ENCODE data around the gene NTRK3.

The NTRK3 gene

GRCh38 chr15:88029696-88030095 is 226.8 kb downstream of the NTRK3 start:
- DNase-seq (ENCODE audit: low read depth in 2 of 2): no peak

GRCh38 chr15:88028024-88028423 is 228.5 kb downstream of the NTRK3 start:
- no peak for DNase-seq (ENCODE audit: low read depth in 2 of 2)

- DNase-seq (ENCODE audit: low read depth in 2 of 2): no peak
These were observed 232.6 kb downstream of the NTRK3 start for GRCh38 chr15:88023914-88024313.

GRCh38 chr15:88022716-88023115 is 233.8 kb downstream of the NTRK3 start:
- DNase-seq (ENCODE audit: low read depth in 2 of 2): no peak

- no peak for DNase-seq (ENCODE audit: low read depth in 2 of 2)
These were observed 234.9 kb downstream of the NTRK3 start for GRCh38 chr15:88021601-88022000.

- no peak for DNase-seq (ENCODE audit: low read depth in 2 of 2)
These were observed 235.7 kb downstream of the NTRK3 start for GRCh38 chr15:88020806-88021205.

- no peak for DNase-seq (ENCODE audit: low read depth in 2 of 2)
These were observed 236.9 kb downstream of the NTRK3 start for GRCh38 chr15:88019656-88020055.

- no peak for DNase-seq (ENCODE audit: low read depth in 2 of 2)
These were observed 237.5 kb downstream of the NTRK3 start for GRCh38 chr15:88018869-88019641.

GRCh38 chr15:88017753-88018152 is 238.8 kb downstream of the NTRK3 start:
- DNase-seq (ENCODE audit: low read depth in 2 of 2): no peak

GRCh38 chr15:88016406-88016805 is 240.1 kb downstream of the NTRK3 start:
- DNase-seq (ENCODE audit: low read depth in 2 of 2): no peak

- no peak for DNase-seq (ENCODE audit: low read depth in 2 of 2)
These were observed 241.2 kb downstream of the NTRK3 start for GRCh38 chr15:88015228-88015860.

GRCh38 chr15:88014454-88015160 is 241.9 kb downstream of the NTRK3 start:
- no peak for DNase-seq (ENCODE audit: low read depth in 2 of 2)

- no peak for DNase-seq (ENCODE audit: low read depth in 2 of 2)
These were observed 243.4 kb downstream of the NTRK3 start for GRCh38 chr15:88013111-88013510.

GRCh38 chr15:88012688-88013087 is 243.9 kb downstream of the NTRK3 start:
- DNase-seq (ENCODE audit: low read depth in 2 of 2): no peak

GRCh38 chr15:88012233-88012632 is 244.3 kb downstream of the NTRK3 start:
- DNase-seq (ENCODE audit: low read depth in 2 of 2): no peak

GRCh38 chr15:88011533-88011932 is 245.0 kb downstream of the NTRK3 start:
- DNase-seq (ENCODE audit: low read depth in 2 of 2): no peak

- no peak for DNase-seq (ENCODE audit: low read depth in 2 of 2)
These were observed 250.4 kb downstream of the NTRK3 start for GRCh38 chr15:88006146-88006545.

- DNase-seq (ENCODE audit: low read depth in 2 of 2): no peak
These were observed 252.1 kb downstream of the NTRK3 start for GRCh38 chr15:88004399-88004798.

- DNase-seq (ENCODE audit: low read depth in 2 of 2): no peak
These were observed 252.8 kb downstream of the NTRK3 start for GRCh38 chr15:88003541-88004327.

- no peak for DNase-seq (ENCODE audit: low read depth in 2 of 2)
These were observed 253.8 kb downstream of the NTRK3 start for GRCh38 chr15:88002706-88003105.

GRCh38 chr15:87998630-87999029 is 257.9 kb downstream of the NTRK3 start:
- no peak for DNase-seq (ENCODE audit: low read depth in 2 of 2)

GRCh38 chr15:87986776-87987175 is 269.8 kb downstream of the NTRK3 start:
- DNase-seq (ENCODE audit: low read depth in 2 of 2): no peak

Measured in stimulated activated CD8-positive, alpha-beta memory T cell treated with anti-CD3 and anti-CD28 coated beads, Interleukin-15, amount 100 ng/mL, for 4 hours (primary cell).